H4 (cell line): ENCODE data around the gene OR52A1. TPM values are rescaled to one million over a fixed set of nuclear protein-coding genes. Genes with fewer than 3 reads are reported as not detected.

ENCODE experiments used
- DNase-seq: peaks from one replicate; pipeline ENCODE4 v3.0.0-alpha.2; 2015; ENCODE audit warnings: low spot score
- total RNA-seq: library from RNA; depleted of rRNA; stranded (reverse); fragments of >200 nt; shearing (Covaris generic); gene quantifications from 2 replicates; pipeline ENCODE4 v1.2.3, GENCODE V29; 2014; rRNA removed

The OR52A1 gene
- total RNA-seq, 1 experiment from 2014 or later: not detected

- DNase-seq: no peak
Observed at GRCh38 chr11:5131584-5132335, 22.8 kb downstream of the OR52A1 start.

GRCh38 chr11:5129457-5129877 lies 25.1 kb downstream of the OR52A1 start:
- no peak for DNase-seq

- DNase-seq: no peak
Observed at GRCh38 chr11:5124891-5125620, 29.5 kb downstream of the OR52A1 start.

GRCh38 chr11:5123802-5124521 lies 30.6 kb downstream of the OR52A1 start:
- DNase-seq: peak; percentile 68

GRCh38 chr11:5118893-5119292 lies 35.7 kb downstream of the OR52A1 start:
- DNase-seq: no peak

GRCh38 chr11:5117588-5117987 lies 37.0 kb downstream of the OR52A1 start:
- DNase-seq: no peak

- no peak for DNase-seq
Observed at GRCh38 chr11:5115339-5115738, 39.2 kb downstream of the OR52A1 start.

- no peak for DNase-seq
Observed at GRCh38 chr11:5107285-5107684, 47.3 kb downstream of the OR52A1 start.

- DNase-seq: no peak
Observed at GRCh38 chr11:5103066-5103465, 51.5 kb downstream of the OR52A1 start.

- DNase-seq: no peak
Observed at GRCh38 chr11:5102246-5102645, 52.3 kb downstream of the OR52A1 start.

GRCh38 chr11:5096011-5096410 lies 58.5 kb downstream of the OR52A1 start:
- no peak for DNase-seq

Other genes starting within 250 kb of the OR52A1 start
- not detected in 2 replicates for gene OR51G2, start 235.4 kb downstream of the OR52A1 start, total RNA-seq
- not detected in 2 replicates for gene OR51G1, start 230.4 kb downstream of the OR52A1 start, total RNA-seq
- not detected in 2 replicates for gene OR51A4, start 207.2 kb downstream of the OR52A1 start, total RNA-seq
- gene OR51A2, start 199.0 kb downstream of the OR52A1 start, total RNA-seq: not detected in 2 replicates
- not detected in 2 replicates for gene OR51L1, start 159.9 kb downstream of the OR52A1 start, total RNA-seq
- not detected in 2 replicates for gene OR52J3, start 108.2 kb downstream of the OR52A1 start, total RNA-seq
- 0.23 and 1.8 TPM in 2 replicates for gene OR52E2, start 95.1 kb downstream of the OR52A1 start, total RNA-seq
- gene OR52E1, start 85.2 kb downstream of the OR52A1 start, total RNA-seq: not detected in 2 replicates
- gene OR52A5, start 16.4 kb downstream of the OR52A1 start, total RNA-seq: not detected in 2 replicates
- gene OR51V1, start 45.9 kb upstream of the OR52A1 start, total RNA-seq: not detected in 2 replicates
- gene HBB, start 72.3 kb upstream of the OR52A1 start, total RNA-seq: not detected in 2 replicates
- gene HBD, start 79.7 kb upstream of the OR52A1 start, total RNA-seq: not detected in 2 replicates
- 2.1 TPM in 1 of 2 replicates, not detected in the other for gene HBG1, start 95.1 kb upstream of the OR52A1 start, total RNA-seq
- gene HBG2, start 100.0 kb upstream of the OR52A1 start, total RNA-seq: 0.23 and 2.6 TPM in 2 replicates
- gene HBE1, start 115.2 kb upstream of the OR52A1 start, total RNA-seq: 28.6 and 32.7 TPM in 2 replicates
- gene OR51B4, start 147.2 kb upstream of the OR52A1 start, total RNA-seq: 1.1 and 6.9 TPM in 2 replicates
- gene OR51B2, start 169.5 kb upstream of the OR52A1 start, total RNA-seq: not detected in 2 replicates
- 28.2 and 31.4 TPM in 2 replicates for gene OR51B5, start 188.8 kb upstream of the OR52A1 start, total RNA-seq
- gene OR51B6, start 196.8 kb upstream of the OR52A1 start, total RNA-seq: not detected in 2 replicates
- gene OR51M1, start 229.1 kb upstream of the OR52A1 start, total RNA-seq: not detected in 2 replicates